Body of pancreas (tissue), 4 donors: Measurements from ENCODE around the gene TTC13. TPM values are rescaled to one million over a fixed set of nuclear protein-coding genes. Genes with fewer than 3 reads are reported as not detected.

Experiments used
- ATAC-seq: fragments of 150-250 bp; one replicate; pipeline ENCODE4 v1.9.1; 2016
- DNase-seq, 4 donors: peaks; one replicate each; pipeline ENCODE4 v3.0.0-alpha.2; 2019
- H3K27ac ChIP-seq, 4 donors: fragments of 200-600 bp; sonication (generic); 1 replicate in 3 of 4; 2 replicates in 1 of 4; pipeline versions ENCODE4 v1.5.1 to v1.6.1; 2016 to 2019; ENCODE audit warnings: mild to moderate bottlenecking in 1 of 4, mixed read lengths in 1 of 4, moderate library complexity in 1 of 4
- H3K27me3 ChIP-seq, 2 donors: fragments of 200-600 bp; sonication (generic); one replicate each; pipeline ENCODE4 v1.6.0; 2016; ENCODE audit warnings: mild to moderate bottlenecking in 1 of 2
- H3K36me3 ChIP-seq, 2 donors: fragments of 200-600 bp; sonication (generic); replicated peaks in 1 of 2; 2 replicates each; pipeline ENCODE4 v1.5.1; 2016; ENCODE audit warnings: low read depth in 2 of 2; ENCODE audit not compliant: insufficient read depth in 1 of 2
- H3K4me1 ChIP-seq: fragments of 200-600 bp; sonication (generic); one replicate; pipeline ENCODE4 v1.6.0; 2016
- H3K4me3 ChIP-seq, 2 donors: fragments of 200-600 bp; sonication (generic); 1 replicate in 1 of 2; 2 replicates in 1 of 2; pipeline ENCODE4 v1.5.1; 2016 to 2019
- H3K9me3 ChIP-seq, 3 donors: fragments of 200-600 bp; sonication (generic); 1 replicate in 2 of 3; 2 replicates in 1 of 3; pipeline ENCODE4 v1.5.1; 2016
- POLR2A ChIP-seq, 3 donors: fragments of 450-650 bp; IDR thresholded peaks; one replicate each; pipeline ENCODE4 v1.6.1; 2016; ENCODE audit warnings: antibody characterized with exemption in 3 of 3, mild to moderate bottlenecking in 2 of 3
- WGBS, 2 donors: methylation state at CpG; one replicate each; pipeline ENCODE4 v1.1.5; 2017; 5-methylcytosine and 5-hydroxymethylcytosine counted together
- intact Hi-C: fragments of 100-400 bp; cut with DNase I; formaldehyde crosslinking; loops from one replicate; pipeline ENCODE4 v1.15.1; 2023
- microRNA counts, 2 donors: library from miRNA; unstranded; fragments of <30 nt; microRNA quantifications; one replicate each; lab custom pipeline; 2017
- small RNA-seq: library from RNA; depleted of rRNA; stranded (forward); fragments of <200 nt; gene quantifications from one replicate; pipeline ENCODE3, GENCODE V24; 2016
- total RNA-seq, 2 donors: library from RNA; depleted of rRNA; stranded (reverse); fragments of >200 nt; gene quantifications; one replicate each; pipeline ENCODE4 v1.1.0, GENCODE V29; 2016
- TF ChIP-seq, protein P1 (sequence below), 7 experiments: fragments of 450-650 bp in 4 of 7; fragments of 200-600 bp in 3 of 7; sonication (generic) in 3 of 7; IDR thresholded peaks; one replicate each; pipeline ENCODE4 v1.5.1; 2016 to 2019; ENCODE audit warnings: antibody characterized with exemption in 7 of 7

The TTC13 gene
- total RNA-seq, 2 donors from 2014 or later, result 18.2 to 24.4 TPM

DNA sequence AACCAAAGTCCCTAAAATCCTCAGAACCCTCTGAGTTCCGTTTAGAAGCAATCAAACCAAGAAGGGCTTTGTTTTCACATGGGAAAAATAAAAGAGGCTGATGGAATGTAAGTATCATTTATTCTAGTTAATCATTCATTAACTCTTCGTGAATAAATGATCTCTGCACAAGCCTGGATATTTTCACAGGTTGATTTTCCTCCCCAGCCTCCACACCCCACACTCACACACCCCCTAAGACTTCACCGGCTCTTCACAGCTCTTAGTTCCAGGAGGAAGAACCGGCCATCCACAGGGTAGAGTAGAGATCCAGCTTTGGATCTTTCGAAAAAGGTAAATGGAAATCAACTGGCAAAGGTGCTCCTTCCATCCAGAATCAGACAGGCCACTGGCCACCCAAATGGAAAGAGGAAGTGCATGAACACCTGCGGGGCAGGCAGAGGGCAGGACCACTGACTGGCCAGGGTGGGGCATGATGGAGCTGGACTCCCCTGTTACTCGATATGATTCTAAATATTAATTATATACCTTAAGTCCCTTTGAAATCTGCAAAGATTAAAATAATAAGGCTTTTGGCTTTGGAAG, 120.3 kb downstream of the TTC13 start:
- Histone ChIP-seq H3K36me3 (no peaks in the 10 kb centered on the region), H3K4me3 (no peak overlapping the region), H3K9me3 (peaks cover 0 to under 1% (median 0%) of the 10 kb centered on the region in 3 donors), H3K27me3 (no peaks in the 10 kb centered on the region), H3K4me1 (peaks cover 51% of the 10 kb centered on the region), H3K27ac (peak overlapping the region in 3 of 4 donors; percentile 48 to 73 (median 51))
- DNase-seq (no peak), ATAC-seq (peak; percentile 31)
- WGBS, 2 donors, result 61 to 76% methylated on average over 7 of the region's 7 CpGs
- intact Hi-C loops, result no loop called here
- TF ChIP-seq, protein P1, sequence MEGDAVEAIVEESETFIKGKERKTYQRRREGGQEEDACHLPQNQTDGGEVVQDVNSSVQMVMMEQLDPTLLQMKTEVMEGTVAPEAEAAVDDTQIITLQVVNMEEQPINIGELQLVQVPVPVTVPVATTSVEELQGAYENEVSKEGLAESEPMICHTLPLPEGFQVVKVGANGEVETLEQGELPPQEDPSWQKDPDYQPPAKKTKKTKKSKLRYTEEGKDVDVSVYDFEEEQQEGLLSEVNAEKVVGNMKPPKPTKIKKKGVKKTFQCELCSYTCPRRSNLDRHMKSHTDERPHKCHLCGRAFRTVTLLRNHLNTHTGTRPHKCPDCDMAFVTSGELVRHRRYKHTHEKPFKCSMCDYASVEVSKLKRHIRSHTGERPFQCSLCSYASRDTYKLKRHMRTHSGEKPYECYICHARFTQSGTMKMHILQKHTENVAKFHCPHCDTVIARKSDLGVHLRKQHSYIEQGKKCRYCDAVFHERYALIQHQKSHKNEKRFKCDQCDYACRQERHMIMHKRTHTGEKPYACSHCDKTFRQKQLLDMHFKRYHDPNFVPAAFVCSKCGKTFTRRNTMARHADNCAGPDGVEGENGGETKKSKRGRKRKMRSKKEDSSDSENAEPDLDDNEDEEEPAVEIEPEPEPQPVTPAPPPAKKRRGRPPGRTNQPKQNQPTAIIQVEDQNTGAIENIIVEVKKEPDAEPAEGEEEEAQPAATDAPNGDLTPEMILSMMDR (IDR thresholded peaks at IDR 0.05), result no peak
- TF ChIP-seq POLR2A (IDR thresholded peaks at IDR 0.05), result no peak

DNA sequence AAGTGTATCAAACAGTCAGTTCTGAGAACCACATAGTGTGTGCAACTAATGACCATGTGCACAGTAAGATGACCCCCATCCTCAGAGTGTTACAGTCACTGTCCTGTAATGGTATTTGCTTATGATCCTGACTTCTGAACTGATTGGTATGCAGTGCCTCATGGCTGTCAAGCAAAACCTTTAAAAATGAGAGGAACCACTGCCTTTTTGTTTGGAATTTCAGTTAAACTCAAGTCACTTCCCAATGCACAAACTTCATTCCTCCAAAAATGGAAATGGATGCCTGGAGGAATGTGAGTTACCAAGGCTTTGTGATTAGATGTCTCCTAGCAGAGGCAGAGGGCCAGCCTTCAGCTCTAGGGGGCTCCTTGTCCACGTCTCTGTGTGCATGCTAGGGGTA, 120.8 kb downstream of the TTC13 start:
- Histone ChIP-seq H3K27me3 (no peaks in the 10 kb centered on the region), H3K27ac (peak overlapping the region in 3 of 4 donors; percentile 37 to 73 (median 51)), H3K36me3 (peaks cover 0 to 1% of the 10 kb centered on the region in 2 donors), H3K9me3 (peaks cover 0 to 6% (median 0%) of the 10 kb centered on the region in 3 donors), H3K4me3 (no peak overlapping the region), H3K4me1 (peaks cover 46% of the 10 kb centered on the region)
- WGBS, 2 donors, result 64 to 81% methylated on average over 1 of the region's 1 CpG
- ATAC-seq (no peak), DNase-seq (no peak)
- no peak for TF ChIP-seq POLR2A (IDR thresholded peaks at IDR 0.05)
- TF ChIP-seq, protein P1 (IDR thresholded peaks at IDR 0.05), result no peak
- intact Hi-C loops, result no loop called here

DNA sequence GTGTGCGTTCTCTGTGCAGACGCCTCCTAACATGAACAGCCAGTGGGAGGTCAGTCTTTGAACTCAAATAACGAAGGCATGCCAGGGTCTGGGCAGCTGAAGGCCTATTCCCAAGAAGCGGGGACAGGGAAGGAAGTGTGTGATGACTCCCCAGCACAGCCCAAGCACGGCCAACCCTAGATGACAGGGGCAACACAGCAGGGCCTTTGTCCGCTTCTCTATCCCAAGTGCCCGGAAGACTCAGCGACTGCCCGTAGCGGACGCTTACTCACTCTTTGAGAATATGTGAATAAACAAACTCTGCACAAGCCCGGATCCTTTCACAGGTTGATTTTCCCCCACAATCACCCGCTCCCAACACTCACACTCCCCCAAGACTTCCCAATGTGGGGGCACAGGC, 121.6 kb downstream of the TTC13 start:
- no peak for DNase-seq
- H3K27me3 ChIP-seq, result no peaks in the 10 kb centered on the region
- TF ChIP-seq POLR2A (IDR thresholded peaks at IDR 0.05), result no peak
- TF ChIP-seq, protein P1 (IDR thresholded peaks at IDR 0.05), result no peak
- intact Hi-C loops, result no loop called here
- H3K9me3 ChIP-seq, result peaks cover 0 to 7% (median 0%) of the 10 kb centered on the region in 3 donors
- H3K4me3 ChIP-seq, result no peak overlapping the region
- H3K27ac ChIP-seq, result peak overlapping the region in 3 of 4 donors; percentile 37 to 73 (median 51)
- no peak for ATAC-seq
- WGBS, 2 donors, result 89 to 90% methylated on average over 13 of the region's 13 CpGs
- peaks cover 0 to 2% of the 10 kb centered on the region in 2 donors for H3K36me3 ChIP-seq
- H3K4me1 ChIP-seq, result peaks cover 42% of the 10 kb centered on the region

MicroRNA genes within 50 kb of the gene (microRNA counts, 767-probe panel; counts per million panel counts)
- 0 to 736 counts per million in 2 donors for microRNA hsa-miR-1182 (lab: Ali Mortazavi, UCI)

Small RNA genes within 50 kb of the gene (small RNA-seq; reads per million reads assigned to genes)
- gene RN7SL837P, result not detected

Other genes starting within 250 kb of the TTC13 start
- gene CAPN9, start 231.5 kb downstream of the TTC13 start, total RNA-seq, result under 1 TPM in 1 of 2 donors, not detected in 1; 0.26 TPM
- 10 to 100 TPM; 29.0 to 66.7 TPM for gene C1orf198, start 110.3 kb downstream of the TTC13 start, total RNA-seq
- 10 to 100 TPM; 11.5 to 23.6 TPM for gene ARV1, start 233 bp upstream of the TTC13 start, total RNA-seq
- gene FAM89A, start 61.4 kb upstream of the TTC13 start, total RNA-seq, result 10 to 100 TPM; 14.3 to 35.3 TPM
- under 1 TPM in 1 of 2 donors, not detected in 1; under 0.01 TPM for gene TRIM67, start 183.2 kb upstream of the TTC13 start, total RNA-seq